Testis (tissue), 2 donors: ENCODE results near the gene ESF1.

ENCODE experiments used
- CTCF ChIP-seq, 3 experiments: fragments of 450-650 bp in 2 of 3; fragments of 200-600 bp in 1 of 3; sonication (generic) in 1 of 3; IDR thresholded peaks; one replicate each; pipeline ENCODE4 v1.5.1; 2016 to 2019; ENCODE audit warnings: antibody characterized with exemption in 3 of 3, mild to moderate bottlenecking in 2 of 3, moderate library complexity in 1 of 3
- POLR2A ChIP-seq: fragments of 450-650 bp; IDR thresholded peaks from one replicate; pipeline ENCODE4 v1.6.1; 2017; ENCODE audit warnings: antibody characterized with exemption, mild to moderate bottlenecking, moderate library complexity

DNA sequence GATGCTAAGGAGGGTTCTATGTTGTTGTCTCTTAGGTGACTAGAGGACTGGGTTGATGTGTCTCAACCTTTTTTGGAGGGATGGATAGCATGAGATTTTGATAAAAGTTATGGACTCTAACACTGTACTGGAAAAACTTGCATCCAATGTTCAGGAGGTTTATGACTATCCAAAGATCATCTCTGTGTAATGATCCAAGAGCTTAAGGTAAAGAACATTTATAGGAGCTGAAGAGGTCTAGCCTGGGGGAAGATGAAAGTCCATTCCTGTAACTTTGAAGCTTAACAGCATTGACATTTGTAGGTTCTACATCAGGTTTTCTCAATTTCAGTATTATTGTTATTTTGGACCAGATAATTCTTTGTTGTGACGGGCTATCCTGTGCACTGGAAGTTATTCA lies 48.9 kb downstream of the ESF1 start:
- TF ChIP-seq CTCF (IDR thresholded peaks at IDR 0.05) (no peak), POLR2A (no peak)
